T-helper 22 cell (primary cell): ENCODE data around the gene IL27RA.

Source experiments
- DNase-seq: peaks from one replicate; pipeline ENCODE4 v3.0.0-alpha.2; 2020; ENCODE audit warnings: low read depth

IL27RA gene

DNA sequence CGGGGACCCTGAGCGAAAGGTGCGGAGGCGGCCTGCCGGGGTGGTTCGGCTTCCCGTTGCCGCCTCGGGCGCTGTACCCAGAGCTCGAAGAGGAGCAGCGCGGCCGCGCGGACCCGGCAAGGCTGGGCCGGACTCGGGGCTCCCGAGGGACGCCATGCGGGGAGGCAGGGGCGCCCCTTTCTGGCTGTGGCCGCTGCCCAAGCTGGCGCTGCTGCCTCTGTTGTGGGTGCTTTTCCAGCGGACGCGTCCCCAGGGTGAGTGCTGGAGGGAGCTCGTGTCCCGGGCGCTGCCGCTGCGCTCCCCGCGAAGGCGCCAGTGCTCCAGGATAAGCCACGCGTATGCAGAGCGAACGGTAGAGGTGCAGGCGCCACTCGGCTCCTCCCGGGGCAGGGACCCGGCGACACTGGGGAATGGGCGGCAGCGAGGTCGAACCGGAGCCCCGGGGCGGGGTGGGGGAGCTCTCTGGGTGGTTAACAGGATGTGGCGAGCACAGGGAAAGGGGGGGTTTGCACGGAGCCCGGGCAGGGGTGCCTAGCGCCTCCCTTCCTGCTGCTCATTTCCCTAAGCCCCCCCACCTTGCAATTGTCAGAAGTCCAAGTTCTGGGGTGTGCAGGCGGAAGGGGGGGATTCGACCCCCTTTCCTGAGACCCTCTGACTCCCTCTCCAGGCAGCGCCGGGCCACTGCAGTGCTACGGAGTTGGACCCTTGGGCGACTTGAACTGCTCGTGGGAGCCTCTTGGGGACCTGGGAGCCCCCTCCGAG lies at the start of gene IL27RA:
Gene IL27RA, plus strand, starts transcription at position 44 of the 762 bp plus-strand sequence. Its CDS starts 111 bp downstream, at position 155.
- peak; percentile 74 for DNase-seq

DNA sequence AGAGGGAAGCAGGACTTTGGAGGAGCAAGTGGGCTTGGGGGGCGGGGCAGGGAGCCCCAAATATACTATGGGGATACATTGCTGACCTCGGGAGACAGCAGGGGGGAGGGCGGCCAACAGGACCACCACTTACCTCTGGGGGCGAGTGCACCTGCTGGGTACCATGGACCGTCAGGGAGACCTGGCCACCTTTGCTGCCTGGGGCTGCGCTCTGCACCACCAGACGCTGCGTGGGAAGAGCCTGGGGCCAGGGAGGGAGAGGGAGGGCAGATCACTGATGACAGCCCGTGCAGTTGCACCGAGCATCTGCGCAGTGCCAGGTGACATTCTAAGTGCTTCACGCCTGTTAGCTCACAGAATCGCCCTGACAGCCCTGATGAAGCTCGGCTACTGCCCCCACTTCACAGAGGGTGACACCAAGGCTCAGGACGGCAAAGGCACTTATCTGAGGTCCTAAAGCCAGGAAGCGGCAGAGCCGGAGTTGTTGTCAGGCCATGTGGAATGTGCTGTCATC lies 49.5 kb upstream of the IL27RA start:
- no peak for DNase-seq

DNA sequence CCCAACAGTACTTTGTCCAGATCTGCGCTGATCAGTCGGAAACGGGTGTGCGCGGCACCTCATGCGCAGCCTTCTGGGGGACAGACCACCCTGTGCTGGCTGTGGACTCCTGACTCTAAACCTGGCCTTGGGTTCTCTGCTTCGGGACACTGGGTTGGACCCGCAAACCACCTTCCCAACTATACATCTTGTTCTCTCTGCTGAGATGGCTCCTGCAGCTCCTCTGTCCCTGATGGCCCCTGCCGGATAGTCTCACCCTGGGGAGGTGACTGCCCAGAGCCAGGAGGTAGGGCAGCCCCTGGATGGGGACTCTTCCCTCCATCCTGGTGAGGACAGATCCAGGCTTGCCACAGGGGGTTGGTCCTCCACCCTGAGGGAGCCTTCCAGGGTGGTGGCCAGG lies 48.8 kb upstream of the IL27RA start:
- DNase-seq = no peak

DNA sequence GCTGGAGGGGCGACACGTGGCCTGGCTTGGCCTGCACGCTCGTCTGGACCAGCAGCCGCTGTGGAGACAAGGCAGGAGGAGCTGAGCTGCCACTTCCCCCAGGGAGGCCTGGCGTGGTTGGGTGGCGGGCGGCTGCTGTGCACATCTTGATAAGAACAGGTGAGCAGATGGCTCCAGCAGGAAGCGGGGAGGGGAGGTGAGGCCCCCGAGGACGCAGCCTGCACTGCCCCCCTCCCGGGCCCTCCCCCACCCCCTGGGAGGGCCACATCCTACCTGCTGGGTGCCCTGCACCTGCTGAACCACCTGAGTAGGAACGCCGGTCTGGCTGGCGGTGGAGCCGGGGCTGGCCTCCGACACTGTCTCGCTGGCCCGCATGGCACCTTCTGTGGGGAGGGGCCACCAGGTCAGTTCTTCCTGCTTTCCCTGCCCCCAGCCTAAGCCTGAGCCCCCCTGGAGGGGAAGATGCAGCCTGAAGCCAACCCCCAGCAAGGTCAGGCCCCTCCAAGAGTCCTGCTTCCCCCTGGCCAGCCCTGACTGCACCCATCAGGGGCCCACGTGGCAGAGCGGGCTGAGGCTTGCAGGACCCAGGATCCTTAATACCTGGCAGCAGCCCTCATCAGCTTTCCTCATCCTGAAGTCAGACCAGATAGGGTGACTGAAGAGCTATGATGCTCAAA lies 48.2 kb upstream of the IL27RA start:
- DNase-seq = peak; percentile 33

DNA sequence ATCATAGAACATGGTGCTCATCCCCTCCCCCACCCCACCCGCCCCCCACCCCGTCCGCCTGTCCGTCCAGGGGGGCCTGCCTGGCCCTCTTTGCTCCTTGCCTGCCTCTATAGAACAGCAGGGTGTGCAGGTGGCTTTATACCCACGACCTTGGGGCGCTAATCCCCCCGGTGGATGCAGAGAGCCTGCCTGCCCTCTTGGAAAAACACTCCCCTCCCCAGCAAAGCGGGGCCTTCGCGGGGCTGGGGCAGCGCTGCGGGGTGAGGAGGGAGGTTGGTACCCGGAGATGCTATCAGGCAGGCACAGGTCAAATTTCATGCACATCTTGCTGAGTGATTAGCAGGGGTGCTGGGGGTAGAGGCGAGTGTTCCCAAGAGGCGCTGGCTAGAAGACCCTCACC lies 47.4 kb upstream of the IL27RA start:
- no peak for DNase-seq

GRCh38 chr19:13984875-13985741 lies 46.5 kb upstream of the IL27RA start:
- DNase-seq = peak; percentile 51

- peak; percentile 12 for DNase-seq
Observed at GRCh38 chr19:13985771-13986347, 45.7 kb upstream of the IL27RA start.

GRCh38 chr19:13986348-13986904 lies 45.1 kb upstream of the IL27RA start:
- peak; percentile 100 for DNase-seq

DNA sequence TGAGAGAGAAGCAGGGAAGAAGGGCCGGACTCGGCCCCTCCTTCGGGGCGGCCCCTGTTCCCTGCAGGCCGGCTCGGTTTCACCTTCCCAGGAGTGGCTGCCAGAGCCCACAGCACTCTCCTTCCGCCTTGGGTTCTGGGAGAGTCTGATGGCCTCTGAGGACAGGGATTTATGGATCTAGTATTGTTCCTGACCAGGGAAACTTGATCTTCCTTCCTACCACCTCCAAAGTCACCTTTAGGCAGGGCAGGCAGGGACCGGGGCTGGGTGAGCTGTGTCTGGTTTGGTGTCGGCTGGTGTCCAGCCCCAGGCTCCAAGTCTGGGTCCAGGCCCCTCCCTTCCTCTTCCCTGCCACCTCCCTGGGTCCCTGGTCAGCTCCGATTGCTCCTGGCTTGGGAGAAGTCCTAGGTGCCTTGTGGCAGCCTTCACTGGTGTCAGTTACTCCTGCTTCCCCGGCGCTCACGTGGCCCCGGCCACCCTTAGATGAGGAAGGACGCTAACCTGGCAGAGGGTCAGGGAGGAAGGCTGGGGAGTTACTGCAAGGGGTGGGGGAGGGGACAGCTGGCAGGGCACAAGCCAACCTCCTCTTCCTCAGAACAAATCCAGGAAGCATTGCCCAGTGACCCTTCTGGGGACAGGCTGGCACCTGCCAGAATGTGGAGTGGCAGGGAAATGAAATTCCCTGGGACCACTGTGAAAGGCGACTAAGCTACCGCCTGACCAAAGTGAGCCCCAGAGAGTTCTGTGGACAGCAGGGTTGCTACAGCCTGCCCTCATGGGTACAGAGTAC lies 44.3 kb upstream of the IL27RA start:
- DNase-seq = no peak

DNA sequence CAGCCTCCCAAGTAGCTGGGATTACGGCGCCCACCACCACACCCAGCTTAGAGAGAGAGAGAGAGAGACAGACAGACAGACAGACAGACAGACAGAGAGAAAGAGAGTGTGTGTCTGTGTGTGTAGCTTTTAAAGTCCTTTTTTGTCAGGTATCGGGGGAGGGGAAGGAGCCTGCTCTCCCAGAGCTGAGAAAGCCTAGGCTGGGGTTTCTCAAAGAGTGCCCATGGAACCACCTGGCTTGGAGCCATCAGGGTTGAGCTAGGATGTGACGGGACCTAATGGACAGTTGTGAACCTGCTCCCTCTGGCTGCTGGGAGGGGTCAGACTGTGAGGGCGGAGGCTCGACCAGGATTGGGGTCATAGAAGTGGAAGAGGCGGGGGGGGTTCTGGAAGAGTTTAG lies 42.1 kb upstream of the IL27RA start:
- no peak for DNase-seq

DNA sequence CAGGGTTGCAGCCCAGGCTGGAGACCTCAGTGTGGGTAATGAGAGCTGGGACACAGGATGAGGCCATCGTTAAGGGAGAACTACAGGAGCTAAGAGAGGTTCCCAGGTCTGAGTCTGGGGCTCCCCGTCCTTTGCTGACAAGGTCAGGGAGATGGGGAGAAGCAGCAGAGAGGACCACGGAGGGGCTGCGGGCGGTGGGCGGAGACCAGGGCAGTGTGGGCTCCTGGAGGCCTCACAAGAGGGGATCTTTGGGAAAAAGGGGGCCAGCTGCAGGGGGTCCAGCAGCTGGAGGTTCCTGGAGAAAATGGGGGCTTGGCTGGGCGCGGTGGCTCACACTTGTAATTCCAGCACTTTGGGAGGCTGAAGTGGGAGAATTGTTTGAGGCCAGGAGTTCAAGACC lies 41.5 kb upstream of the IL27RA start:
- no peak for DNase-seq

DNA sequence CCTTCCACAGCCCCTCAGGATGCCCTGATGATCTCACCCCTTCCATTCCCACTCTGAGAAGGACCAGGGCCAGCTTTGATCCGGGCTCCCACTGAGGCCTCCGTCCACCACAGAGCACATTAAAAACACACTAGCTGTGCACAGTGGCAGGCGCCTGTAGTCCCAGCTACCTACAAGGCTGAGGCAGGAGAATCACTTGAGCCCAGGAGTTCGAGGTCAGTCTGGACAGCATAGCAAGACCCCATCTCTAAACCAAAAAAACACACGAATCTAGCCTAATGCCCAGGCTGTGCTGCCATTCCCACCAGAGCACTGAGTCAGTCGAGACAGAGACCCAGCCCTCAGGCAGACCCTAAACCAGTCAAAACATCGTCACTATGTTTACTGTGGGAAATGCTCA lies 39.5 kb upstream of the IL27RA start:
- no peak for DNase-seq

GRCh38 chr19:13993590-13994300 lies 37.8 kb upstream of the IL27RA start:
- no peak for DNase-seq

GRCh38 chr19:13995017-13995728 lies 36.4 kb upstream of the IL27RA start:
- no peak for DNase-seq

DNA sequence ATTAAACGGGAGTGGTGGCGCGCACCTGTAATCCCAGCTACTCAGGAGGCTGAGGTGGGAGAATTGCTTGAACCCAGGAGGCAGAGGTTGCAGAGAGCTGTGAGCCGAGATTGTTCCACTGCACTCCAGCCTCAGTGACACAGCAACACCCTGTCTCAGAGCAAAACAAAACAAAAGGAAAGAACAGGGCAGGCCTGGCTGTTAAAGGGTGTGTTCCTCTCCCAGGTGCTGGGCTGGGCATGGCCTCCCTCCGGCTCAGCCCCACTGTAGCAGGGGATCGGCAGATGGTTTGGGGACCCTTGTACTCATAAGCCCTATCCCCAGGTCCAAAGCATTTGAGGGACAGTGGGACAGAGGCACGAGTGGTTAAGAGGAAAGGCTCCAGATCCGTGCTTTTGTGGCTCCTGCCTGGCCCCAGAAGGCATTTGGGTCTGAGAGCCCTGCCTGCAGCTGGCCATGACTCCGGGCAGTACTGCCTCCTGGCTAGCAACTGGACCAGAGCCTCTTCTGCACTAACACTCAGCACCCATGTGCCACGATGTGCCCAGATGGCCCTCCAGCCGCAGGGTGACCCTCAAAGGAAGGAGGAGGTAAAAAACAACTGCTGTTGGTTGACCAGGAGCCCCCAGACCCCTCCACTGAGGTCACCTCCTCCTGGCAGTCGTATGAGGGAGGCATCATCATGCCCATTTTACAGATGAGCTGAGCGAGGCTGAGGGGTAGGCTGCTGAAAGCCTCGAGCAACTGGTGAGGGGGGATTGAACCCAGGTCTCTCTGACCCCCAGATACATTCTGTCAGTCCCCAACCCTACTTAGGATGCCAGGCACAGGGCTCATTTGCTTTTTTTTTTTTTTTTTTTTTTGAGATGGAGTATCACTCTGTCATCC lies 35.4 kb upstream of the IL27RA start:
- DNase-seq = no peak

GRCh38 chr19:13996928-13997630 lies 34.5 kb upstream of the IL27RA start:
- DNase-seq = no peak

DNA sequence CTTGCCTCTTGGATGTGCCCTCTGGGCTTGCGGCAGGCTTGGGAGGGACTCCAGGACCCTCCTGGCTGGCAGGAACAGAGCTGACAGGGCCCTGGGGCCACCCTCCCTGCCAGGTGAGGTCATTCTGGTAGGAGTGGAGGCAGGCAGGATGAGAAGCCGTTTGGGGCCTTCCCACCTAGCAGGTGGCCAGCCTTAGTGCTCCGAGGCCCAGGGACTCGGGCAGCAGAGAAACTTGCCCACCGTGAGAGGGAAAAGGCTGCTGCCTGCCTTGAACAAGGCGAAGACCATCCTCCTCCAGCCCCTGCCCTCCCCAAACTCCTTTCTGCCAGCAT lies 34.0 kb upstream of the IL27RA start:
- no peak for DNase-seq

GRCh38 chr19:13998426-13998825 lies 33.1 kb upstream of the IL27RA start:
- no peak for DNase-seq
